Measurements from ENCODE around the gene PLA2G7.

PLA2G7 gene

GRCh38 chr6:46734867-46735719 lies at the start of gene PLA2G7 (continued):
- TF ChIP-seq OSR2 (tag by site-specific recombination; IDR thresholded peaks at IDR 0.05) (no peak), HOXD13 (CRISPR knock-in tag; IDR thresholded peaks at IDR 0.05; ENCODE audit: borderline replicate concordance) (no peak)

GRCh38 chr6:46784535-46784934 lies 49.4 kb upstream of the PLA2G7 start:
- ChIA-PET CTCF (interaction anchor here (0.6 kb wide), 1 partner anchor 33 kb away, joined by 3 read pairs; no protein-coding TSS in a partner anchor), POLR2A (no interaction called here)
- Histone ChIP-seq H3K9me3 (ENCODE audit: control insufficient read depth, insufficient read depth, low read depth, low read length) (no peaks in the 10 kb centered on the region), H3K4me3 (ENCODE audit: low read depth, low read length) (no peak overlapping the region), H3K36me3 (ENCODE audit: control insufficient read depth in 2 of 2, insufficient read depth in 1 of 2, low read length in 2 of 2) (no peaks in the 10 kb centered on the region), H3K4me1 (ENCODE audit: control insufficient read depth, insufficient read depth, low read length) (no peaks in the 10 kb centered on the region), H3K27ac (ENCODE audit: extremely low read depth, low read depth, low read length) (no peak overlapping the region)
- TF ChIP-seq ZNF776 (tag by site-specific recombination; IDR thresholded peaks at IDR 0.05; ENCODE audit: borderline replicate concordance), result no peak
- TF ChIP-seq ZNF280C (tag by site-specific recombination; IDR thresholded peaks at IDR 0.05), result no peak
- TF ChIP-seq EGR2 (tag by site-specific recombination; IDR thresholded peaks at IDR 0.05; ENCODE audit: low read depth), result no peak
- no peak for TF ChIP-seq ZNF354C (tag by site-specific recombination; IDR thresholded peaks at IDR 0.05; ENCODE audit: borderline replicate concordance, low read depth)
- no peak for TF ChIP-seq ZNF274 (IDR thresholded peaks at IDR 0.05; ENCODE audit: low read length)
- no peak for TF ChIP-seq ZNF274 (tag by site-specific recombination; IDR thresholded peaks at IDR 0.05; ENCODE audit: borderline replicate concordance)
- no peak for TF ChIP-seq ZNF266 (tag by site-specific recombination; IDR thresholded peaks at IDR 0.05; ENCODE audit: low read depth)
- TF ChIP-seq ZNF398 (tag by site-specific recombination; IDR thresholded peaks at IDR 0.05), result no peak
- no peak for TF ChIP-seq ZNF747 (tag by site-specific recombination; IDR thresholded peaks at IDR 0.05)
- no peak for TF ChIP-seq ZNF670 (tag by site-specific recombination; IDR thresholded peaks at IDR 0.05; ENCODE audit: low read depth)

- POLR2A ChIA-PET, result no interaction called here
- CTCF ChIA-PET, result interaction anchor here (0.9 to 1.2 kb wide), 4 partner anchors 11 to 359 kb away, joined by 3 to 7 read pairs (median 3); no protein-coding TSS in a partner anchor
- no peak overlapping the region for H3K27ac ChIP-seq (ENCODE audit: extremely low read depth, low read depth, low read length)
- no peaks in the 10 kb centered on the region for H3K9me3 ChIP-seq (ENCODE audit: control insufficient read depth, insufficient read depth, low read depth, low read length)
- H3K4me3 ChIP-seq (ENCODE audit: low read depth, low read length), result no peak overlapping the region
- H3K4me1 ChIP-seq (ENCODE audit: control insufficient read depth, insufficient read depth, low read length), result no peaks in the 10 kb centered on the region
- TF ChIP-seq ZNF660 (tag by site-specific recombination; IDR thresholded peaks at IDR 0.05) (peak; percentile 64; the same call in 1 of the 2 replicates), ZNF24 (tag by site-specific recombination; IDR thresholded peaks at IDR 0.05) (peak; percentile 23; the same call in 1 of the 2 replicates), IKZF3 (tag by site-specific recombination; IDR thresholded peaks at IDR 0.05) (peak; percentile 67), CTCF (tag by site-specific recombination; IDR thresholded peaks at IDR 0.05) (peak; percentile 24; the same call in 1 of the 2 replicates), ZNF654 (tag by site-specific recombination; IDR thresholded peaks at IDR 0.05; ENCODE audit: low read depth) (peak; percentile 77), ZBTB17 (tag by site-specific recombination; IDR thresholded peaks at IDR 0.05) (0 out of 2 replicates have a peak, but pooled peaks have one; percentile 18), TRIM28 (IDR thresholded peaks at IDR 0.05; ENCODE audit: borderline replicate concordance, low read length) (no peak), ZNF366 (tag by site-specific recombination; conservative IDR thresholded peaks at IDR 0.05) (no peak)
- no peaks in the 10 kb centered on the region for H3K36me3 ChIP-seq (ENCODE audit: control insufficient read depth in 2 of 2, insufficient read depth in 1 of 2, low read length in 2 of 2)
These were observed 46.6 kb upstream of the PLA2G7 start for GRCh38 chr6:46781478-46782378.
